RKO (cell line): ENCODE results near the gene MSH5.

Experiments
- DNase-seq: peaks from one replicate; pipeline ENCODE4 v3.0.0-alpha.2; 2016; ENCODE audit warnings: low spot score

Gene MSH5

GRCh38 chr6:31713465-31713864 is 26.3 kb upstream of the MSH5 start:
- no peak for DNase-seq

GRCh38 chr6:31713991-31714684 is 25.7 kb upstream of the MSH5 start:
- DNase-seq: no peak

GRCh38 chr6:31715022-31715958 is 24.5 kb upstream of the MSH5 start, which contains the start of gene LY6G6D:
LY6G6D (plus strand) TSS chr6:31715348; CDS start chr6:31715356, 8 bp downstream.
- no peak for DNase-seq

GRCh38 chr6:31717499-31718222 is 22.1 kb upstream of the MSH5 start:
- DNase-seq: no peak

GRCh38 chr6:31718265-31718664 is 21.5 kb upstream of the MSH5 start:
- DNase-seq: no peak

GRCh38 chr6:31719001-31719400 is 20.8 kb upstream of the MSH5 start:
- no peak for DNase-seq

GRCh38 chr6:31720196-31720770 is 19.5 kb upstream of the MSH5 start:
- DNase-seq: no peak

GRCh38 chr6:31721351-31722020 is 18.3 kb upstream of the MSH5 start, which contains the start of gene LY6G6C:
LY6G6C (minus strand) TSS chr6:31721746; CDS start chr6:31721679, 67 bp downstream.
- DNase-seq: no peak

- no peak for DNase-seq
These were observed 17.6 kb upstream of the MSH5 start for GRCh38 chr6:31722173-31722572.

GRCh38 chr6:31723245-31723979 is 16.4 kb upstream of the MSH5 start, which contains the start of gene MPIG6B:
MPIG6B (plus strand) TSS chr6:31723373; CDS start chr6:31723384, 11 bp downstream.
- DNase-seq: no peak

GRCh38 chr6:31723980-31724691 is 15.7 kb upstream of the MSH5 start:
- DNase-seq: no peak

GRCh38 chr6:31725502-31726350 is 14.1 kb upstream of the MSH5 start:
- DNase-seq: no peak

GRCh38 chr6:31727034-31727716 is 12.6 kb upstream of the MSH5 start:
- DNase-seq: no peak

- DNase-seq: no peak
These were observed 11.8 kb upstream of the MSH5 start for GRCh38 chr6:31727717-31728671.

- DNase-seq: no peak
These were observed 10.9 kb upstream of the MSH5 start, which contains the start of gene DDAH2 for GRCh38 chr6:31728767-31729514. DDAH2 (minus strand) TSS chr6:31729299; CDS start chr6:31729161, 138 bp downstream.

GRCh38 chr6:31729515-31729978 is 10.3 kb upstream of the MSH5 start:
- DNase-seq: peak; percentile 89
